WTC11 (cell line): ENCODE results near the gene TRPM8. TPM values are rescaled to one million over a fixed set of nuclear protein-coding genes. Genes with fewer than 3 reads are reported as not detected.

Experiments used
- ATAC-seq: fragments of 200-7000 bp; cut with Tn5 transposase; 2 replicates; pipeline ENCODE4 v1.10.0; 2021; ENCODE audit warnings: mild to moderate bottlenecking, moderate library complexity
- CTCF ChIA-PET: fragments of 300-600 bp; sonication (Branson Sonifier 250); formaldehyde crosslinking; loops from one replicate; lab custom pipeline; 2021; ENCODE audit warnings: antibody characterized with exemption; lab: Charles Lee
- POLR2A ChIA-PET: fragments of 350-600 bp; sonication (Branson Sonifier 250); formaldehyde crosslinking; loops from one replicate; lab custom pipeline; 2021; ENCODE audit warnings: antibody characterized with exemption; lab: Charles Lee
- DNase-seq: peaks from one replicate; pipeline ENCODE4 v3.0.0; 2021; ENCODE audit warnings: low spot score
- H3K27ac Mint-ChIP-seq: 2 replicates; pipeline ENCODE4 v1.8.0; 2021; ENCODE audit warnings: mixed read lengths
- H3K27me3 Mint-ChIP-seq: 2 replicates; pipeline ENCODE4 v1.8.0; 2021; ENCODE audit warnings: low read depth, mild to moderate bottlenecking, moderate library complexity, mixed read lengths
- H3K36me3 Mint-ChIP-seq: 2 replicates; pipeline ENCODE4 v1.8.0; 2021; ENCODE audit warnings: mixed read lengths
- H3K4me1 Mint-ChIP-seq: 2 replicates; pipeline ENCODE4 v1.8.0; 2022; ENCODE audit warnings: mixed read lengths
- H3K4me3 Mint-ChIP-seq: 2 replicates; pipeline ENCODE4 v1.8.0; 2021; ENCODE audit warnings: mild to moderate bottlenecking, moderate library complexity, mixed read lengths
- H3K9me3 Mint-ChIP-seq: 2 replicates; pipeline ENCODE4 v1.8.0; 2021; ENCODE audit warnings: mixed read lengths
- CREB1 ChIP-seq: sonication (generic); formaldehyde crosslinking; IDR thresholded peaks from 2 replicates; pipeline ENCODE4 v1.8.0; 2023; ENCODE audit warnings: mild to moderate bottlenecking, missing genetic modification reagents
- ELF4 ChIP-seq: sonication (generic); formaldehyde crosslinking; IDR thresholded peaks from 2 replicates; pipeline ENCODE4 v1.8.1; 2022; ENCODE audit warnings: low read depth, mild to moderate bottlenecking, moderate library complexity, missing genetic modification reagents
- ESRRA ChIP-seq: sonication (generic); formaldehyde crosslinking; IDR thresholded peaks from 2 replicates; pipeline ENCODE4 v1.8.1; 2022; ENCODE audit warnings: mild to moderate bottlenecking, missing genetic modification reagents, borderline replicate concordance
- FOXJ3 ChIP-seq: sonication (generic); formaldehyde crosslinking; IDR thresholded peaks from 2 replicates; pipeline ENCODE4 v1.9.0; 2021; ENCODE audit warnings: missing genetic modification reagents, mild to moderate bottlenecking, borderline replicate concordance
- FOXK1 ChIP-seq: sonication (generic); formaldehyde crosslinking; IDR thresholded peaks from 2 replicates; pipeline ENCODE4 v1.8.0; 2022; ENCODE audit warnings: mild to moderate bottlenecking, moderate library complexity, missing genetic modification reagents
- GABPB1 ChIP-seq: sonication (generic); formaldehyde crosslinking; IDR thresholded peaks from 2 replicates; pipeline ENCODE4 v1.8.1; 2023; ENCODE audit warnings: mild to moderate bottlenecking, missing genetic modification reagents
- GRHL2 ChIP-seq: fragments of 250-450 bp; sonication (Bioruptor Pico); IDR thresholded peaks from 2 replicates; pipeline ENCODE4 v1.8.0; 2022; ENCODE audit warnings: mild to moderate bottlenecking, moderate library complexity; ENCODE audit not compliant: insufficient replicate concordance, severe bottlenecking
- HMGA2 ChIP-seq: fragments of 250-450 bp; sonication (Bioruptor Pico); IDR thresholded peaks from 2 replicates; pipeline ENCODE4 v1.4.0; 2021; ENCODE audit warnings: mild to moderate bottlenecking, moderate library complexity
- MYBL2 ChIP-seq: sonication (generic); formaldehyde crosslinking; IDR thresholded peaks from 2 replicates; pipeline ENCODE4 v1.8.1; 2023; ENCODE audit warnings: mild to moderate bottlenecking, moderate library complexity, missing genetic modification reagents
- NFE2L1 ChIP-seq: sonication (generic); formaldehyde crosslinking; IDR thresholded peaks from 2 replicates; pipeline ENCODE4 v1.8.1; 2023; ENCODE audit warnings: missing genetic modification reagents
- SMAD3 ChIP-seq: sonication (generic); formaldehyde crosslinking; IDR thresholded peaks from 2 replicates; pipeline ENCODE4 v1.8.0; 2022; ENCODE audit warnings: missing genetic modification reagents, mild to moderate bottlenecking, borderline replicate concordance
- ZBTB21 ChIP-seq: sonication (generic); formaldehyde crosslinking; IDR thresholded peaks from 2 replicates; pipeline ENCODE4 v1.8.1; 2023; ENCODE audit warnings: mild to moderate bottlenecking, missing genetic modification reagents, borderline replicate concordance
- ZNF416 ChIP-seq: fragments of 250-450 bp; sonication (Bioruptor Pico); IDR thresholded peaks from 2 replicates; pipeline ENCODE4 v1.9.0; 2021; ENCODE audit warnings: mild to moderate bottlenecking, inconsistent platforms
- total RNA-seq: library from RNA; stranded (reverse); gene quantifications from 3 replicates; pipeline ENCODE4 v1.2.3, GENCODE V29; 2021
- TF ChIP-seq, protein P1 (sequence below): sonication (generic); formaldehyde crosslinking; IDR thresholded peaks from 2 replicates; pipeline ENCODE4 v1.8.1; 2023; ENCODE audit warnings: mild to moderate bottlenecking, missing genetic modification reagents
- TF ChIP-seq, protein P2 (sequence below): sonication (generic); formaldehyde crosslinking; IDR thresholded peaks from 2 replicates; pipeline ENCODE4 v1.8.0; 2023; ENCODE audit warnings: missing genetic modification reagents, mild to moderate bottlenecking, borderline replicate concordance
- TF ChIP-seq, protein P3 (sequence below): sonication (generic); formaldehyde crosslinking; IDR thresholded peaks from 2 replicates; pipeline ENCODE4 v1.8.0; 2022; ENCODE audit warnings: mild to moderate bottlenecking, missing genetic modification reagents
- TF ChIP-seq, protein P4 (sequence below): sonication (generic); formaldehyde crosslinking; IDR thresholded peaks from 2 replicates; pipeline ENCODE4 v1.8.0; 2022; ENCODE audit warnings: mild to moderate bottlenecking, missing genetic modification reagents
- TF ChIP-seq, protein P5 (sequence below): sonication (generic); formaldehyde crosslinking; IDR thresholded peaks from 2 replicates; pipeline ENCODE4 v1.8.1; 2022; ENCODE audit warnings: missing genetic modification reagents, borderline replicate concordance

The TRPM8 gene
- total RNA-seq, 1 experiment from 2014 or later, result 0.26 TPM

DNA sequence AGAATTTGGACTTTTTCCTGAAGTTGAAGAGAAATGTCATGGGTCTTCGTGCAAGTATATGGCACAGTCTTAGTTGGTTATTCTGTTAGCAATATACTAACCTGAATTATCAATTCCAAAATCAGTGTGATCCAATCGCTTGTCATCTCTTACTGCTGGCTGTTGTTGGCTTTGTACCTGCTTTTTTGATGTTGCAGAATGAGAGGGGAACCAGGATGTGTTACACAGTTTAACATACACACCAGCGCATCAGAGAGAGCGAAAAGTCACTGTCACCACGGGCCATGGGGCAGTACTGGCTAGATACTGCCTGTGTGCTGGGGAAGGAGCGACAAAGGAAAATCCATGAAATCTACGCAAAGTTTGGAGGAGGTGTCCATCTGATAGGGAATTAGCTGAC lies 74.0 kb downstream of the TRPM8 start:
- CTCF ChIA-PET, result no interaction called here
- H3K4me1 Mint-ChIP-seq, result peaks cover 5% of the 10 kb centered on the region; the same call in 1 of the 2 replicates
- peaks cover 21% of the 10 kb centered on the region for H3K36me3 Mint-ChIP-seq
- H3K9me3 Mint-ChIP-seq, result peaks cover 58% of the 10 kb centered on the region
- POLR2A ChIA-PET, result no interaction called here
- peaks cover 8% of the 10 kb centered on the region for H3K27me3 Mint-ChIP-seq
- H3K4me3 Mint-ChIP-seq, result no peak overlapping the region
- no peak overlapping the region for H3K27ac Mint-ChIP-seq
- ATAC-seq (no peak), DNase-seq (no peak)
- TF ChIP-seq FOXJ3 (CRISPR knock-in tag) (no peak), ESRRA (CRISPR knock-in tag) (no peak), ZNF416 (no peak), FOXK1 (CRISPR knock-in tag) (no peak), NFE2L1 (CRISPR knock-in tag) (no peak), GRHL2 (CRISPR knock-in tag) (no peak), GABPB1 (CRISPR knock-in tag) (no peak), ZBTB21 (CRISPR knock-in tag) (no peak), CREB1 (CRISPR knock-in tag) (no peak), ELF4 (CRISPR knock-in tag) (no peak), MYBL2 (CRISPR knock-in tag) (no peak), SMAD3 (CRISPR knock-in tag) (no peak), HMGA2 (CRISPR knock-in tag) (no peak)
- TF ChIP-seq, protein P1, sequence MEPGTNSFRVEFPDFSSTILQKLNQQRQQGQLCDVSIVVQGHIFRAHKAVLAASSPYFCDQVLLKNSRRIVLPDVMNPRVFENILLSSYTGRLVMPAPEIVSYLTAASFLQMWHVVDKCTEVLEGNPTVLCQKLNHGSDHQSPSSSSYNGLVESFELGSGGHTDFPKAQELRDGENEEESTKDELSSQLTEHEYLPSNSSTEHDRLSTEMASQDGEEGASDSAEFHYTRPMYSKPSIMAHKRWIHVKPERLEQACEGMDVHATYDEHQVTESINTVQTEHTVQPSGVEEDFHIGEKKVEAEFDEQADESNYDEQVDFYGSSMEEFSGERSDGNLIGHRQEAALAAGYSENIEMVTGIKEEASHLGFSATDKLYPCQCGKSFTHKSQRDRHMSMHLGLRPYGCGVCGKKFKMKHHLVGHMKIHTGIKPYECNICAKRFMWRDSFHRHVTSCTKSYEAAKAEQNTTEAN (CRISPR knock-in tag), result no peak
- TF ChIP-seq, protein P2, sequence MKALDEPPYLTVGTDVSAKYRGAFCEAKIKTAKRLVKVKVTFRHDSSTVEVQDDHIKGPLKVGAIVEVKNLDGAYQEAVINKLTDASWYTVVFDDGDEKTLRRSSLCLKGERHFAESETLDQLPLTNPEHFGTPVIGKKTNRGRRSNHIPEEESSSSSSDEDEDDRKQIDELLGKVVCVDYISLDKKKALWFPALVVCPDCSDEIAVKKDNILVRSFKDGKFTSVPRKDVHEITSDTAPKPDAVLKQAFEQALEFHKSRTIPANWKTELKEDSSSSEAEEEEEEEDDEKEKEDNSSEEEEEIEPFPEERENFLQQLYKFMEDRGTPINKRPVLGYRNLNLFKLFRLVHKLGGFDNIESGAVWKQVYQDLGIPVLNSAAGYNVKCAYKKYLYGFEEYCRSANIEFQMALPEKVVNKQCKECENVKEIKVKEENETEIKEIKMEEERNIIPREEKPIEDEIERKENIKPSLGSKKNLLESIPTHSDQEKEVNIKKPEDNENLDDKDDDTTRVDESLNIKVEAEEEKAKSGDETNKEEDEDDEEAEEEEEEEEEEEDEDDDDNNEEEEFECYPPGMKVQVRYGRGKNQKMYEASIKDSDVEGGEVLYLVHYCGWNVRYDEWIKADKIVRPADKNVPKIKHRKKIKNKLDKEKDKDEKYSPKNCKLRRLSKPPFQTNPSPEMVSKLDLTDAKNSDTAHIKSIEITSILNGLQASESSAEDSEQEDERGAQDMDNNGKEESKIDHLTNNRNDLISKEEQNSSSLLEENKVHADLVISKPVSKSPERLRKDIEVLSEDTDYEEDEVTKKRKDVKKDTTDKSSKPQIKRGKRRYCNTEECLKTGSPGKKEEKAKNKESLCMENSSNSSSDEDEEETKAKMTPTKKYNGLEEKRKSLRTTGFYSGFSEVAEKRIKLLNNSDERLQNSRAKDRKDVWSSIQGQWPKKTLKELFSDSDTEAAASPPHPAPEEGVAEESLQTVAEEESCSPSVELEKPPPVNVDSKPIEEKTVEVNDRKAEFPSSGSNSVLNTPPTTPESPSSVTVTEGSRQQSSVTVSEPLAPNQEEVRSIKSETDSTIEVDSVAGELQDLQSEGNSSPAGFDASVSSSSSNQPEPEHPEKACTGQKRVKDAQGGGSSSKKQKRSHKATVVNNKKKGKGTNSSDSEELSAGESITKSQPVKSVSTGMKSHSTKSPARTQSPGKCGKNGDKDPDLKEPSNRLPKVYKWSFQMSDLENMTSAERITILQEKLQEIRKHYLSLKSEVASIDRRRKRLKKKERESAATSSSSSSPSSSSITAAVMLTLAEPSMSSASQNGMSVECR (CRISPR knock-in tag), result no peak
- TF ChIP-seq, protein P3, sequence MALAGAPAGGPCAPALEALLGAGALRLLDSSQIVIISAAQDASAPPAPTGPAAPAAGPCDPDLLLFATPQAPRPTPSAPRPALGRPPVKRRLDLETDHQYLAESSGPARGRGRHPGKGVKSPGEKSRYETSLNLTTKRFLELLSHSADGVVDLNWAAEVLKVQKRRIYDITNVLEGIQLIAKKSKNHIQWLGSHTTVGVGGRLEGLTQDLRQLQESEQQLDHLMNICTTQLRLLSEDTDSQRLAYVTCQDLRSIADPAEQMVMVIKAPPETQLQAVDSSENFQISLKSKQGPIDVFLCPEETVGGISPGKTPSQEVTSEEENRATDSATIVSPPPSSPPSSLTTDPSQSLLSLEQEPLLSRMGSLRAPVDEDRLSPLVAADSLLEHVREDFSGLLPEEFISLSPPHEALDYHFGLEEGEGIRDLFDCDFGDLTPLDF (CRISPR knock-in tag), result no peak
- TF ChIP-seq, protein P4, sequence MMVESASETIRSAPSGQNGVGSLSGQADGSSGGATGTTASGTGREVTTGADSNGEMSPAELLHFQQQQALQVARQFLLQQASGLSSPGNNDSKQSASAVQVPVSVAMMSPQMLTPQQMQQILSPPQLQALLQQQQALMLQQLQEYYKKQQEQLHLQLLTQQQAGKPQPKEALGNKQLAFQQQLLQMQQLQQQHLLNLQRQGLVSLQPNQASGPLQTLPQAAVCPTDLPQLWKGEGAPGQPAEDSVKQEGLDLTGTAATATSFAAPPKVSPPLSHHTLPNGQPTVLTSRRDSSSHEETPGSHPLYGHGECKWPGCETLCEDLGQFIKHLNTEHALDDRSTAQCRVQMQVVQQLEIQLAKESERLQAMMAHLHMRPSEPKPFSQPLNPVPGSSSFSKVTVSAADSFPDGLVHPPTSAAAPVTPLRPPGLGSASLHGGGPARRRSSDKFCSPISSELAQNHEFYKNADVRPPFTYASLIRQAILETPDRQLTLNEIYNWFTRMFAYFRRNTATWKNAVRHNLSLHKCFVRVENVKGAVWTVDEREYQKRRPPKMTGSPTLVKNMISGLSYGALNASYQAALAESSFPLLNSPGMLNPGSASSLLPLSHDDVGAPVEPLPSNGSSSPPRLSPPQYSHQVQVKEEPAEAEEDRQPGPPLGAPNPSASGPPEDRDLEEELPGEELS (CRISPR knock-in tag), result no peak
- TF ChIP-seq, protein P5, sequence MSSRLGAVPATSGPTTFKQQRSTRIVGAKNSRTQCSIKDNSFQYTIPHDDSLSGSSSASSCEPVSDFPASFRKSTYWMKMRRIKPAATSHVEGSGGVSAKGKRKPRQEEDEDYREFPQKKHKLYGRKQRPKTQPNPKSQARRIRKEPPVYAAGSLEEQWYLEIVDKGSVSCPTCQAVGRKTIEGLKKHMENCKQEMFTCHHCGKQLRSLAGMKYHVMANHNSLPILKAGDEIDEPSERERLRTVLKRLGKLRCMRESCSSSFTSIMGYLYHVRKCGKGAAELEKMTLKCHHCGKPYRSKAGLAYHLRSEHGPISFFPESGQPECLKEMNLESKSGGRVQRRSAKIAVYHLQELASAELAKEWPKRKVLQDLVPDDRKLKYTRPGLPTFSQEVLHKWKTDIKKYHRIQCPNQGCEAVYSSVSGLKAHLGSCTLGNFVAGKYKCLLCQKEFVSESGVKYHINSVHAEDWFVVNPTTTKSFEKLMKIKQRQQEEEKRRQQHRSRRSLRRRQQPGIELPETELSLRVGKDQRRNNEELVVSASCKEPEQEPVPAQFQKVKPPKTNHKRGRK (CRISPR knock-in tag), result no peak
